HG02759 (cell line): ENCODE data around the gene BOLA1.
A peak's percentile ranks its signal among the peaks of the same experiment; 100 is the strongest.
"Not testable (repeated sequence)": the region's sequence is repeated elsewhere in the genome, so short reads cannot be mapped to it uniquely, and the experiment has no call there.

Source experiments
- ATAC-seq: cut with Tn5 transposase; IDR thresholded peaks from one replicate; pipeline ENCODE4 v1.9.1; 2021; ENCODE audit warnings: mild to moderate bottlenecking, moderate library complexity; ENCODE audit not compliant: unreplicated experiment

BOLA1 gene

GRCh38 chr1:149899460-149900284 is at the start of gene BOLA1:
BOLA1 (plus strand) TSS chr1:149899568; CDS start chr1:149900060, 492 bp downstream.
- peak; percentile 97 for ATAC-seq

GRCh38 chr1:149849947-149850360 is 49.4 kb upstream of the BOLA1 start:
- ATAC-seq: no peak

- ATAC-seq: peak; percentile 62
Measured at GRCh38 chr1:149850732-149851345, 48.5 kb upstream of the BOLA1 start.

GRCh38 chr1:149851585-149852213 is 47.7 kb upstream of the BOLA1 start:
- ATAC-seq: peak; percentile 39

- ATAC-seq: peak; percentile 32
Measured at GRCh38 chr1:149852263-149852662, 47.1 kb upstream of the BOLA1 start.

GRCh38 chr1:149860271-149860670 is 39.1 kb upstream of the BOLA1 start:
- ATAC-seq: peak; percentile 10

GRCh38 chr1:149860684-149861496 is 38.5 kb upstream of the BOLA1 start:
- peak; percentile 71 for ATAC-seq

- peak; percentile 12 for ATAC-seq
Measured at GRCh38 chr1:149861497-149862054, 37.8 kb upstream of the BOLA1 start.

- not testable (repeated sequence) for ATAC-seq
Measured at GRCh38 chr1:149866887-149867286, 32.5 kb upstream of the BOLA1 start.

- not testable (repeated sequence) for ATAC-seq
Measured at GRCh38 chr1:149873060-149873459, 26.3 kb upstream of the BOLA1 start.

GRCh38 chr1:149877211-149877946 is 22.0 kb upstream of the BOLA1 start:
- ATAC-seq: no peak

- no peak for ATAC-seq
Measured at GRCh38 chr1:149879556-149879955, 19.8 kb upstream of the BOLA1 start.

GRCh38 chr1:149881876-149882275 is 17.5 kb upstream of the BOLA1 start:
- no peak for ATAC-seq

GRCh38 chr1:149883598-149884247 is 15.6 kb upstream of the BOLA1 start:
- no peak for ATAC-seq

- no peak for ATAC-seq
Measured at GRCh38 chr1:149884433-149885338, 14.7 kb upstream of the BOLA1 start.

GRCh38 chr1:149885339-149886120 is 13.8 kb upstream of the BOLA1 start:
- no peak for ATAC-seq

GRCh38 chr1:149886121-149886395 is 13.3 kb upstream of the BOLA1 start:
- not testable (repeated sequence) for ATAC-seq
